DND-41 (cell line): ENCODE measurements around the gene KIF13A.

Experiments used
- CTCF ChIP-seq: IDR thresholded peaks from 2 replicates; pipeline ENCODE4 v1.5.1; 2012; ENCODE audit warnings: borderline replicate concordance, low read length, moderate library complexity, mild to moderate bottlenecking; ENCODE audit not compliant: poor library complexity, severe bottlenecking; ENCODE audit errors: extremely low read depth
- EZH2 ChIP-seq: IDR thresholded peaks from 3 replicates; pipeline ENCODE4 v1.6.1; 2012; ENCODE audit warnings: borderline replicate concordance, low read depth, mild to moderate bottlenecking, moderate library complexity, low read length, inconsistent platforms; ENCODE audit not compliant: severe bottlenecking

- no peak for TF ChIP-seq EZH2
- TF ChIP-seq CTCF: no peak
These were observed 87.4 kb downstream of the KIF13A start for GRCh38 chr6:17900011-17900410.
